Activated naive CD4-positive, alpha-beta T cell treated with anti-CD3 and anti-CD28 coated beads, Interleukin-2, amount 50 U/mL, for 16 hours (primary cell): Measurements from ENCODE around the gene DACT3.

Source experiments
- DNase-seq: peaks from one replicate; pipeline ENCODE4 v3.0.0-alpha.2; 2020

Gene DACT3

DNA sequence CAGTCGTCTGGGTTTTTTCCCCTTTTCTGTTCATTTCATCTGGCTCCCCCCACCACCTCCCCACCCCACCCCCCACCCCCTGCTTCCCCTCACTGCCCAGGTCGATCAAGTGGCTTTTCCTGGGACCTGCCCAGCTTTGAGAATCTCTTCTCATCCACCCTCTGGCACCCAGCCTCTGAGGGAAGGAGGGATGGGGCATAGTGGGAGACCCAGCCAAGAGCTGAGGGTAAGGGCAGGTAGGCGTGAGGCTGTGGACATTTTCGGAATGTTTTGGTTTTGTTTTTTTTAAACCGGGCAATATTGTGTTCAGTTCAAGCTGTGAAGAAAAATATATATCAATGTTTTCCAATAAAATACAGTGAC is 50.6 kb downstream of the DACT3 start:
- no peak for DNase-seq

DNA sequence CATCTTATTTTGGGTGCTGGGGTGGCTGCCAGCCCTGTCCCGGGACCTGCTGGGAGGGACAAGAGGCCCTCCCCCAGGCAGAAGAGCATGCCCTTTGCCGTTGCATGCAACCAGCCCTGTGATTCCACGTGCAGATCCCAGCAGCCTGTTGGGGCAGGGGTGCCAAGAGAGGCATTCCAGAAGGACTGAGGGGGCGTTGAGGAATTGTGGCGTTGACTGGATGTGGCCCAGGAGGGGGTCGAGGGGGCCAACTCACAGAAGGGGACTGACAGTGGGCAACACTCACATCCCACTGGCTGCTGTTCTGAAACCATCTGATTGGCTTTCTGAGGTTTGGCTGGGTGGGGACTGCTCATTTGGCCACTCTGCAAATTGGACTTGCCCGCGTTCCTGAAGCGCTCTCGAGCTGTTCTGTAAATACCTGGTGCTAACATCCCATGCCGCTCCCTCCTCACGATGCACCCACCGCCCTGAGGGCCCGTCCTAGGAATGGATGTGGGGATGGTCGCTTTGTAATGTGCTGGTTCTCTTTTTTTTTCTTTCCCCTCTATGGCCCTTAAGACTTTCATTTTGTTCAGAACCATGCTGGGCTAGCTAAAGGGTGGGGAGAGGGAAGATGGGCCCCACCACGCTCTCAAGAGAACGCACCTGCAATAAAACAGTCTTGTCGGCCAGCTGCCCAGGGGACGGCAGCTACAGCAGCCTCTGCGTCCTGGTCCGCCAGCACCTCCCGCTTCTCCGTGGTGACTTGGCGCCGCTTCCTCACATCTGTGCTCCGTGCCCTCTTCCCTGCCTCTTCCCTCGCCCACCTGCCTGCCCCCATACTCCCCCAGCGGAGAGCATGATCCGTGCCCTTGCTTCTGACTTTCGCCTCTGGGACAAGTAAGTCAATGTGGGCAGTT is 51.2 kb downstream of the DACT3 start:
- no peak for DNase-seq

GRCh38 chr19:46608581-46609345 is 52.2 kb downstream of the DACT3 start:
- no peak for DNase-seq

- no peak for DNase-seq
Measured at GRCh38 chr19:46608178-46608577, 52.8 kb downstream of the DACT3 start.

- DNase-seq = no peak
Measured at GRCh38 chr19:46607448-46607841, 53.5 kb downstream of the DACT3 start.

GRCh38 chr19:46606681-46607447 is 54.1 kb downstream of the DACT3 start:
- no peak for DNase-seq

GRCh38 chr19:46606019-46606418 is 55.0 kb downstream of the DACT3 start:
- no peak for DNase-seq

DNA sequence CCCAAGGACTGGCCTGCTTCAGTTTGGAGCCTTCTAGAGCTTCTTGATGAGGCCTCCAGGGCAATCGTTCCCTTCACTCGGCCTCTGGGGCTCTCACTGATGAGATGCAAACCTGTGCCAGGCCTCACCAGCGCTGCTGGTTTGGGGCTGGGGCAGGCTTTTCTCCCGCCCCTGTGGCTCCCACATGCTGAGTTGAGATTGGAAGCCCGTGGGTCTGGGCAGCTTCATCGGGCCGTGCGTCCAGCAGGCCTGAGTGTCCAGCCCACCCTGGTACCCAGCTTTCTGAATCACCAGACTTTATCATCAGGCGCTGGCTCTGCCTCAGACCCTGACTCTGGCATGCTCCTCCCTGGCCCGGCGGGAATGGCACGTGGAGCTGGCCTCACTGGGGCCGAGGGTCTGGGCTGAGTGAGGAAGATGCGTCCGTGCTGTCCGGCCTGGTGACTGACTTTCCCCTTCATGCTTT is 55.6 kb downstream of the DACT3 start:
- DNase-seq = no peak

DNA sequence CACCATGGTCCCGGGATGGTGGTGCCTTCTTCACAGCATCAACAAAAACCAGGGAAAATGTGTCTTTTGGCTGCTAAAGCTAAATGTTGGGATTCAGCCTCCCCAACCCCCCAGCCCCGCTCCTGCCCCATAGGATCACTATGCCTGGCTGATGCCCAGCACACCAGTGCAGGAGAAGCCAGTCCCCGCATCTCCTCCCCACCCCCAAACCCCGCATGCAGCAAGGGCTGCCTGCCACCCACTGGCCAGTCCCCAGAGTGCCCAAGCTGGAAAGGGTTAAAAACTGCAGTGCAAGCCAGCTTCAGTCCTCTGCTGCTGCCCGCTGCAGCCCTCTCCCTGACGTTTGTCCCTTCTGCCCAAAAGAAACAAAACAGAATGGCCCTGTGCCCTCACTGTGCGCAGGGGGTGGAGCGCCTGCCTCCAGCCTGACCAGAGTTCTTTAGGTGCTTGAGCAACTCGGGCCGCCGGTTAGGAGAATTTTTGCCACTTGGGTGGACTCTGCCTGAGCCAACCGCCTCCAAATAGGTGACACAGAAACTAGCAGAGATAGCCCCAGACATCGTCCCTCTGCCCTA is 56.1 kb downstream of the DACT3 start:
- DNase-seq = no peak

DNA sequence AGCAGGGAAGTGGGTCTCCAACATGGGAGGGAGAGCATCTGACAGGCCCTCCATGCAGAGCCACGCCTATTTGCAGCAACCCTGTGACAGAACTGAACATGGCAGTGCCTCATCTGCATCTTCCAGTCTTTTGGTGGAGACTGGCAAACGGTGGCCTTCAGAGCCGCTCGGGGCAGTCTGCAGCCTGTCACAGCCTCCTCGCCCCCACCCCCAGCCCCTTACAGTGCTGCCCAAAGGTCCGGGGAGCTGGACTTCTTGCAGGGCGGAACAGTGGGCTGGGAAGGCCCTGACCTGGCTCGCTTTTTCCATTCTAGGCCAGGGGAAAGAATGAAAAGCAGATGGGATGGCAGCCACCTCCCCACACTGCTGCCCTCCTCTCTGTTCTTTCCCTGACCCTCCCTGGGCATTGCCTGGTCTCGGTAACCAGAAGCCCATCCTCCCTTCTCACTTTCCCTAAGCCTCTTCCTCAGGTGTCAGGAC is 57.2 kb downstream of the DACT3 start:
- DNase-seq = no peak

GRCh38 chr19:46603195-46603637 is 57.8 kb downstream of the DACT3 start:
- DNase-seq = no peak

- DNase-seq = peak; percentile 68
Measured at GRCh38 chr19:46602392-46603194, 58.4 kb downstream of the DACT3 start.

- no peak for DNase-seq
Measured at GRCh38 chr19:46601318-46602224, 59.4 kb downstream of the DACT3 start, which contains the start of gene CALM3. TSS of gene CALM3 (plus strand) at chr19:46601330. CDS start at chr19:46601435, 105 bp downstream.

- DNase-seq = peak; percentile 96
Measured at GRCh38 chr19:46600384-46601317, 60.3 kb downstream of the DACT3 start.

DNA sequence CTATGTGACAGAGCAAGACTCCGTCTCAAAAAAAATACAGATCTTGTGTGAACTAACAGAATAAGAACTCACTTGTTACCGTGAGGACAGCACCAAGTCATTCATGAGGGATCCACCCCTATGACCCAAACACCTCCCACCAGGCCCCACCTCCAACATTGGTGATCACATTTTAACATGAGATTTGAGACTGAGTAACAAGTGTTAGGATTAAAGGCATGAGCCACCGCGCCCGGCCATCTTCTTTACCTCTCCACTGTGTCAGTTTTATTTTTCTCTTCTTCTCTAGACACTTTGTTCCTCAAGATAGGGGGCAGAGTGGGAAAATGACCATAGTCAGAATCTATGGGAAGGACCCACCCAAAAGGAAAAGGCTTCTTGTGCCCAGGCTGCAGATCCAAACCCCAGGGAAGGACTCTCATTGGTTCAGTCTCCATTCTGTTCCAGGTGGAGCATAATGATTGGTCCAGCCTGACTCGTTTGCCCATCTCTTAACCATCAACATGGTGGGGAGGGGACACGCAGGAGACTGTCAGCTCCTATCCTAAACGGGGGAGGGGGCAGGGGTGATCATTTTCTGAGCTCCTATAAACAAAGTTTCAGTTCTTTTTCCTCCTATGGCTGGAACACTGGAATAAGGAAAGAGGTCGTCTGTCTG is 61.1 kb downstream of the DACT3 start:
- no peak for DNase-seq

GRCh38 chr19:46598372-46598917 is 62.5 kb downstream of the DACT3 start:
- no peak for DNase-seq
